ENCODE data around the gene TUBB4A.

GRCh38 chr19:6472713-6473112, 29.4 kb downstream of the TUBB4A start:
- no peak for TF ChIP-seq CTCF (IDR thresholded peaks at IDR 0.05)
- TF ChIP-seq POLR2A (IDR thresholded peaks at IDR 0.05) = no peak
- no peak for TF ChIP-seq POLR2AphosphoS5 (IDR thresholded peaks at IDR 0.05)
- no peak for TF ChIP-seq EP300 (IDR thresholded peaks at IDR 0.05)
